Hepatocyte (in vitro differentiated cells): ENCODE measurements around the gene GALNT14. TPM values are rescaled to one million over a fixed set of nuclear protein-coding genes. Genes with fewer than 3 reads are reported as not detected.

Experiments
- DNase-seq: peaks from one replicate; pipeline ENCODE4 v3.0.0-alpha.2; 2016; ENCODE audit warnings: low spot score
- H2AFZ ChIP-seq: fragments of 200-600 bp; sonication (generic); 2 replicates; pipeline ENCODE4 v1.6.0; 2016; ENCODE audit warnings: antibody characterized with exemption, mild to moderate bottlenecking
- H3K27ac ChIP-seq: fragments of 200-600 bp; sonication (generic); 2 replicates; pipeline ENCODE4 v1.5.1; 2016; ENCODE audit warnings: mild to moderate bottlenecking
- H3K27me3 ChIP-seq: fragments of 200-600 bp; sonication (generic); 2 replicates; pipeline ENCODE4 v1.6.1; 2016
- H3K36me3 ChIP-seq: fragments of 200-600 bp; sonication (generic); replicated peaks from 2 replicates; pipeline ENCODE4 v1.5.1; 2016; ENCODE audit warnings: low read depth; ENCODE audit not compliant: insufficient read depth
- H3K4me1 ChIP-seq: fragments of 200-600 bp; sonication (generic); 2 replicates; pipeline ENCODE4 v1.5.1; 2016; ENCODE audit warnings: mild to moderate bottlenecking, moderate library complexity; ENCODE audit not compliant: insufficient read depth
- H3K4me2 ChIP-seq: fragments of 200-600 bp; sonication (generic); 2 replicates; pipeline ENCODE4 v1.6.0; 2016
- H3K4me3 ChIP-seq: fragments of 200-600 bp; sonication (generic); 2 replicates; pipeline ENCODE4 v1.5.1; 2016; ENCODE audit warnings: mild to moderate bottlenecking
- H3K79me2 ChIP-seq: fragments of 200-600 bp; sonication (generic); 2 replicates; pipeline ENCODE4 v1.6.0; 2017; ENCODE audit warnings: mild to moderate bottlenecking
- H3K9me2 ChIP-seq: fragments of 200-600 bp; sonication (generic); replicated peaks from 2 replicates; pipeline ENCODE4 v1.6.0; 2017; ENCODE audit warnings: mild to moderate bottlenecking; ENCODE audit not compliant: insufficient read depth
- H3K9me3 ChIP-seq: fragments of 200-600 bp; sonication (generic); 2 replicates; pipeline ENCODE4 v1.5.1; 2016; ENCODE audit warnings: low read depth, mild to moderate bottlenecking
- H4K20me1 ChIP-seq: fragments of 200-600 bp; sonication (generic); 2 replicates; pipeline ENCODE4 v1.6.0; 2016; ENCODE audit warnings: mild to moderate bottlenecking; ENCODE audit not compliant: insufficient read depth, poor library complexity, severe bottlenecking
- EZH2 ChIP-seq: fragments of 200-600 bp; sonication (generic); IDR thresholded peaks from 2 replicates; pipeline ENCODE4 v1.6.1; 2016; ENCODE audit warnings: antibody characterized with exemption, mild to moderate bottlenecking, borderline replicate concordance
- EZH2phosphoT487 ChIP-seq: fragments of 200-600 bp; sonication (generic); IDR thresholded peaks from one replicate; pipeline ENCODE4 v1.6.1; 2018; ENCODE audit warnings: antibody characterized with exemption, mild to moderate bottlenecking, low read depth, moderate library complexity; ENCODE audit not compliant: unreplicated experiment, severe bottlenecking
- WGBS: methylation state at CpG from one replicate; pipeline ENCODE4 v1.1.6; 2016; ENCODE audit warnings: low lambda C conversion rate; ENCODE audit errors: missing lambda C conversion rate; 5-methylcytosine and 5-hydroxymethylcytosine counted together
- polyA plus RNA-seq: library from polyadenylated mRNA; unstranded; fragments of >200 nt; fragmentation: Nextera tagmentation; extraction: Ambion mirVana; gene quantifications from 2 replicates; pipeline ENCODE4 v1.2.1, GENCODE V29; 2016
- total RNA-seq: library from RNA; depleted of rRNA; stranded (reverse); fragments of >200 nt; gene quantifications from 2 replicates; pipeline ENCODE4 v1.2.3, GENCODE V29; 2014
- TF ChIP-seq, protein P1 (sequence below): fragments of 200-600 bp; sonication (generic); IDR thresholded peaks from 2 replicates; pipeline ENCODE4 v1.5.1; 2016; ENCODE audit warnings: antibody characterized with exemption, mild to moderate bottlenecking; ENCODE audit not compliant: poor library complexity

GALNT14 gene
- total and polyA plus RNA-seq, 2 experiments from 2014 or later: 2.2 to 2.9 TPM

- Histone ChIP-seq H3K9me3 (no peaks in the 10 kb centered on the region), H4K20me1 (no peaks in the 10 kb centered on the region), H3K9me2 (no peaks in the 10 kb centered on the region), H3K36me3 (no peaks in the 10 kb centered on the region), H3K4me3 (no peak overlapping the region), H2AFZ (no peak overlapping the region), H3K79me2 (no peaks in the 10 kb centered on the region), H3K4me1 (no peaks in the 10 kb centered on the region), H3K27me3 (peaks cover 6% of the 10 kb centered on the region), H3K27ac (no peak overlapping the region), H3K4me2 (no peak overlapping the region)
- TF ChIP-seq EZH2phosphoT487 (no peak), EZH2 (no peak)
- TF ChIP-seq, protein P1, sequence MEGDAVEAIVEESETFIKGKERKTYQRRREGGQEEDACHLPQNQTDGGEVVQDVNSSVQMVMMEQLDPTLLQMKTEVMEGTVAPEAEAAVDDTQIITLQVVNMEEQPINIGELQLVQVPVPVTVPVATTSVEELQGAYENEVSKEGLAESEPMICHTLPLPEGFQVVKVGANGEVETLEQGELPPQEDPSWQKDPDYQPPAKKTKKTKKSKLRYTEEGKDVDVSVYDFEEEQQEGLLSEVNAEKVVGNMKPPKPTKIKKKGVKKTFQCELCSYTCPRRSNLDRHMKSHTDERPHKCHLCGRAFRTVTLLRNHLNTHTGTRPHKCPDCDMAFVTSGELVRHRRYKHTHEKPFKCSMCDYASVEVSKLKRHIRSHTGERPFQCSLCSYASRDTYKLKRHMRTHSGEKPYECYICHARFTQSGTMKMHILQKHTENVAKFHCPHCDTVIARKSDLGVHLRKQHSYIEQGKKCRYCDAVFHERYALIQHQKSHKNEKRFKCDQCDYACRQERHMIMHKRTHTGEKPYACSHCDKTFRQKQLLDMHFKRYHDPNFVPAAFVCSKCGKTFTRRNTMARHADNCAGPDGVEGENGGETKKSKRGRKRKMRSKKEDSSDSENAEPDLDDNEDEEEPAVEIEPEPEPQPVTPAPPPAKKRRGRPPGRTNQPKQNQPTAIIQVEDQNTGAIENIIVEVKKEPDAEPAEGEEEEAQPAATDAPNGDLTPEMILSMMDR: no peak
- no peak for DNase-seq
- 93% methylated on average over 4 of the region's 4 CpGs for WGBS
These were observed 32.9 kb upstream of the GALNT14 start for GRCh38 chr2:31171142-31171541.

- H3K79me2 ChIP-seq: no peaks in the 10 kb centered on the region
- H2AFZ ChIP-seq: no peak overlapping the region
- H3K4me3 ChIP-seq: no peak overlapping the region
- no peaks in the 10 kb centered on the region for H3K4me1 ChIP-seq
- WGBS: 1% methylated on average over 4 of the region's 4 CpGs
- H3K27ac ChIP-seq: no peak overlapping the region
- TF ChIP-seq EZH2phosphoT487 (no peak), EZH2 (no peak)
- TF ChIP-seq, protein P1: peak; percentile 92
- no peak overlapping the region for H3K4me2 ChIP-seq
- peak; percentile 81 for DNase-seq
- no peaks in the 10 kb centered on the region for H3K36me3 ChIP-seq
- H4K20me1 ChIP-seq: no peaks in the 10 kb centered on the region
- no peaks in the 10 kb centered on the region for H3K9me3 ChIP-seq
- H3K27me3 ChIP-seq: peaks cover 6% of the 10 kb centered on the region
- H3K9me2 ChIP-seq: no peaks in the 10 kb centered on the region
These were observed 31.9 kb upstream of the GALNT14 start for GRCh38 chr2:31170071-31170698.

DNA sequence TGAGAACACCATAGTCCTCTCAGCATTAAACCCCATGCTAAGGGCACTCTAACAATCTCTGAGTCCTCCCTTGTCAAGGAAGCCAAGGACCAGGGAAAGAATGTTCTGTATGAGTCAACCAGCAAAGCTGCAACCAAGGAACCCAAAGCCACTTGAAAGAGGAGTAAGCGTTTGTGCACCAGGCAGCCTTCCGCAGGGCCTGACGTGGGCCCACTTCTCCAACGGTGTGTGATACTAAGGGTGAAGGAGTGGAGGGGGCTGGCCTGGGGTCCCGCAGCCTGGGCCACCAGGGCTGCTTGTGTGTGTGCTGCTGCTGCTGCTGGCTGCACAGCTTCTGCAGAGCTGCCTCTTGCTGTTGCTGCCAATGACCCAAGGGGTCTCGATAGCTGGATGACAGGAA lies 30.1 kb upstream of the GALNT14 start:
- H3K4me1 ChIP-seq: no peaks in the 10 kb centered on the region
- H3K4me3 ChIP-seq: no peak overlapping the region
- no peak overlapping the region for H2AFZ ChIP-seq
- TF ChIP-seq EZH2phosphoT487: no peak
- TF ChIP-seq, protein P1: no peak
- no peak for TF ChIP-seq EZH2
- no peaks in the 10 kb centered on the region for H3K9me3 ChIP-seq
- no peaks in the 10 kb centered on the region for H3K79me2 ChIP-seq
- 93% methylated on average over 6 of the region's 6 CpGs for WGBS
- DNase-seq: no peak
- H3K27me3 ChIP-seq: peaks cover 11% of the 10 kb centered on the region
- no peak overlapping the region for H3K4me2 ChIP-seq
- H3K36me3 ChIP-seq: no peaks in the 10 kb centered on the region
- no peak overlapping the region for H3K27ac ChIP-seq
- no peaks in the 10 kb centered on the region for H3K9me2 ChIP-seq
- no peaks in the 10 kb centered on the region for H4K20me1 ChIP-seq

DNA sequence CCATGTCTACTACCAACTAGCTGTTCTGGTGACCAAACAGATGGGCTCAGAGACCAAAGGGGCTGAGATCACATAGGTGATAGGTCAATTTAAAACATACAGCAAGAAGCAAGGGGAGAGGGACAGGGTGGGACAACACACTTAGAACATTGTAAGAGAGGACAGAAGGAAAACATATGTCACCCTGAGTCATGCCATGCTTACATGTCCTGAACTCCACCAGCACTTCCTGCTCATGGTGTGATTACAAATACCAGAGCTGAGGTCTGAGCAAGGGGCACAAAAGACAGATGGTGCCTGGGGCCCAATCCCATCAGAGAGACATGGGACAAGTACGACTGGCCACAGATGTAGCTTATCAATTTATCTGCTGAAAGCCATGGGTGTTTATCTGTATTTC lies 28.7 kb upstream of the GALNT14 start:
- Histone ChIP-seq H3K9me3 (no peaks in the 10 kb centered on the region), H3K79me2 (no peaks in the 10 kb centered on the region), H3K27ac (no peak overlapping the region), H3K4me3 (no peak overlapping the region), H2AFZ (no peak overlapping the region), H3K9me2 (no peaks in the 10 kb centered on the region), H3K36me3 (no peaks in the 10 kb centered on the region), H4K20me1 (no peaks in the 10 kb centered on the region), H3K4me1 (no peaks in the 10 kb centered on the region), H3K4me2 (no peak overlapping the region), H3K27me3 (peaks cover 12% of the 10 kb centered on the region)
- DNase-seq: no peak
- 88% methylated on average over 1 of the region's 1 CpG for WGBS
- TF ChIP-seq, protein P1: no peak
- TF ChIP-seq EZH2 (no peak), EZH2phosphoT487 (no peak)
